Neural progenitor cell (in vitro differentiated cells): ENCODE results near the gene MKRN2.

Experiments used
- EZH2 ChIP-seq: fragments of 200-600 bp; sonication (generic); IDR thresholded peaks from 2 replicates; pipeline ENCODE4 v1.6.1; 2017; ENCODE audit warnings: antibody characterized with exemption, mild to moderate bottlenecking, moderate library complexity
- TF ChIP-seq, protein P1 (sequence below): fragments of 200-600 bp; sonication (generic); IDR thresholded peaks from 2 replicates; pipeline ENCODE4 v1.5.1; 2017; ENCODE audit warnings: antibody characterized with exemption, mild to moderate bottlenecking

DNA sequence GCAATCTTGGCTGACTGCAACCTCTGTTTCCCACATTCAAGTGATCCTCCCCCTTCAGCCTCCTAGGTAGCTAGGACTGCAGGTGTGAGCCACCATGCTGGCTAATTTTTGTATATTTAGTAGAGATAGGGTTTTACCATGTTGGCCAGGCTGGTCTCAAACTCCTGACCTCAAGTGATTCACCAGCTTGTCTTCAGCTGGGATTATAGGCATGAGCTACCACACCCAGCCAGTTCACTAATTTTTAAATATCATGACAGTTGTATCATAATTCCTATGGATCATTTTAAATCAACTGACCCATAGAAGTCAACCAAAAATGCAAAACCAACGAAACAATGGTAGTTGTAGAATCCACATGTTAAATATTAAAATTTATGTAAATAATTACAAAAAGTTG lies 71.9 kb downstream of the MKRN2 start:
- TF ChIP-seq, protein P1, sequence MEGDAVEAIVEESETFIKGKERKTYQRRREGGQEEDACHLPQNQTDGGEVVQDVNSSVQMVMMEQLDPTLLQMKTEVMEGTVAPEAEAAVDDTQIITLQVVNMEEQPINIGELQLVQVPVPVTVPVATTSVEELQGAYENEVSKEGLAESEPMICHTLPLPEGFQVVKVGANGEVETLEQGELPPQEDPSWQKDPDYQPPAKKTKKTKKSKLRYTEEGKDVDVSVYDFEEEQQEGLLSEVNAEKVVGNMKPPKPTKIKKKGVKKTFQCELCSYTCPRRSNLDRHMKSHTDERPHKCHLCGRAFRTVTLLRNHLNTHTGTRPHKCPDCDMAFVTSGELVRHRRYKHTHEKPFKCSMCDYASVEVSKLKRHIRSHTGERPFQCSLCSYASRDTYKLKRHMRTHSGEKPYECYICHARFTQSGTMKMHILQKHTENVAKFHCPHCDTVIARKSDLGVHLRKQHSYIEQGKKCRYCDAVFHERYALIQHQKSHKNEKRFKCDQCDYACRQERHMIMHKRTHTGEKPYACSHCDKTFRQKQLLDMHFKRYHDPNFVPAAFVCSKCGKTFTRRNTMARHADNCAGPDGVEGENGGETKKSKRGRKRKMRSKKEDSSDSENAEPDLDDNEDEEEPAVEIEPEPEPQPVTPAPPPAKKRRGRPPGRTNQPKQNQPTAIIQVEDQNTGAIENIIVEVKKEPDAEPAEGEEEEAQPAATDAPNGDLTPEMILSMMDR, result no peak
- TF ChIP-seq EZH2, result no peak
